SH-SY5Y (cell line): ENCODE data around the gene MST1R.

Experiments
- GATA2 ChIP-seq: IDR thresholded peaks from 2 replicates; pipeline ENCODE4 v1.6.1; 2011; ENCODE audit warnings: mild to moderate bottlenecking, low read depth, low read length
- GATA3 ChIP-seq: IDR thresholded peaks from 2 replicates; pipeline ENCODE4 v1.6.1; 2011; ENCODE audit warnings: low read depth, mild to moderate bottlenecking, low read length, moderate library complexity

- TF ChIP-seq GATA3, result no peak
- TF ChIP-seq GATA2, result no peak
These were observed 7.9 kb downstream of the MST1R start for GRCh38 chr3:49895791-49896190.
